ENCODE results near the gene PPDPF.
"Not testable (repeated sequence)": the region's sequence is repeated elsewhere in the genome, so short reads cannot be mapped to it uniquely, and the experiment has no call there.

DNA sequence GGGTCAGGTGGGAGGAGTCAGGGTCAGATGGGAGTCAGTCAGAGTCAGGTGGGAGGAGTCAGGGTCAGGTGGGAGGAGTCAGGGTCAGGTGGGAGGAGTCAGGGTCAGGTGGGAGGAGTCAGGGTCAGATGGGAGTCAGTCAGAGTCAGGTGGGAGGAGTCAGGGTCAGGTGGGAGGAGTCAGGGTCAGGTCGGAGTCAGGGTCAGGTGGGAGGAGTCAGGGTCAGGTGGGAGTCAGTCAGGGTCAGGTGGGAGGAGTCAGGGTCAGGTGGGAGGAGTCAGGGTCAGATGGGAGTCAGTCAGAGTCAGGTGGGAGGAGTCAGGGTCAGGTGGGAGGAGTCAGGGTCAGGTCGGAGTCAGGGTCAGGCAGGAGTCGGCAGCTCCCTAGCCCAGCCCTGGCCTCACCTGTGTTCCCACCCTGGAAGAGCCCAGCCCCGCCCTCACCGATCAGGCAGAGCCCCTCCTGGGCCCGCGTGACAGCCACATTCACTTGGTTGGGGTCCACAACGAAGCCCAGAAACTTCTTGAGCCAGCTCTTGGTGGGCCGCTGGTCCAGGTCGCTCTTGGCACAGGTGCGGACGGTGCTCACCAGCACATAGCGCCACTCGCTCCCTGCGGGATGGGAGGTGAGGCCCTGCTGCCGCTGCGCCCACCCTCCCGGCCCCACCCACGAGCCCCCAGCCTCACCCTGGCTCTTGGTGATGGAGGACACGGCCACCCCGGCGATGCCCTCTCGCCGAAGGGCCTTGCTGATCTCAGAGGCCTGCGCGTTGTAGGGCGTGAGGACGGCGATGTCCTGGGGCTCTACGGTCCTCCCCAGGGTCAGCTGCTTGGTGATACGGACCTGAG lies 39.1 kb downstream of the PPDPF start:
- TF ChIP-seq, protein P1, sequence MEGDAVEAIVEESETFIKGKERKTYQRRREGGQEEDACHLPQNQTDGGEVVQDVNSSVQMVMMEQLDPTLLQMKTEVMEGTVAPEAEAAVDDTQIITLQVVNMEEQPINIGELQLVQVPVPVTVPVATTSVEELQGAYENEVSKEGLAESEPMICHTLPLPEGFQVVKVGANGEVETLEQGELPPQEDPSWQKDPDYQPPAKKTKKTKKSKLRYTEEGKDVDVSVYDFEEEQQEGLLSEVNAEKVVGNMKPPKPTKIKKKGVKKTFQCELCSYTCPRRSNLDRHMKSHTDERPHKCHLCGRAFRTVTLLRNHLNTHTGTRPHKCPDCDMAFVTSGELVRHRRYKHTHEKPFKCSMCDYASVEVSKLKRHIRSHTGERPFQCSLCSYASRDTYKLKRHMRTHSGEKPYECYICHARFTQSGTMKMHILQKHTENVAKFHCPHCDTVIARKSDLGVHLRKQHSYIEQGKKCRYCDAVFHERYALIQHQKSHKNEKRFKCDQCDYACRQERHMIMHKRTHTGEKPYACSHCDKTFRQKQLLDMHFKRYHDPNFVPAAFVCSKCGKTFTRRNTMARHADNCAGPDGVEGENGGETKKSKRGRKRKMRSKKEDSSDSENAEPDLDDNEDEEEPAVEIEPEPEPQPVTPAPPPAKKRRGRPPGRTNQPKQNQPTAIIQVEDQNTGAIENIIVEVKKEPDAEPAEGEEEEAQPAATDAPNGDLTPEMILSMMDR (IDR thresholded peaks at IDR 0.05; ENCODE audit: low read depth, low read length) = not testable (repeated sequence)
- TF ChIP-seq, protein P2, sequence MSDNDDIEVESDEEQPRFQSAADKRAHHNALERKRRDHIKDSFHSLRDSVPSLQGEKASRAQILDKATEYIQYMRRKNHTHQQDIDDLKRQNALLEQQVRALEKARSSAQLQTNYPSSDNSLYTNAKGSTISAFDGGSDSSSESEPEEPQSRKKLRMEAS (IDR thresholded peaks at IDR 0.05; ENCODE audit: low read depth, low read length) = not testable (repeated sequence)
